NCI-H2107 (cell line): ENCODE data around the gene ZNF595.
"Not testable (repeated sequence)": the region's sequence is repeated elsewhere in the genome, so short reads cannot be mapped to it uniquely, and the experiment has no call there.

Experiments
- DNase-seq: peaks from one replicate; lab custom pipeline; 2025; lab: John Stamatoyannopoulos, UW

ZNF595 gene

DNA sequence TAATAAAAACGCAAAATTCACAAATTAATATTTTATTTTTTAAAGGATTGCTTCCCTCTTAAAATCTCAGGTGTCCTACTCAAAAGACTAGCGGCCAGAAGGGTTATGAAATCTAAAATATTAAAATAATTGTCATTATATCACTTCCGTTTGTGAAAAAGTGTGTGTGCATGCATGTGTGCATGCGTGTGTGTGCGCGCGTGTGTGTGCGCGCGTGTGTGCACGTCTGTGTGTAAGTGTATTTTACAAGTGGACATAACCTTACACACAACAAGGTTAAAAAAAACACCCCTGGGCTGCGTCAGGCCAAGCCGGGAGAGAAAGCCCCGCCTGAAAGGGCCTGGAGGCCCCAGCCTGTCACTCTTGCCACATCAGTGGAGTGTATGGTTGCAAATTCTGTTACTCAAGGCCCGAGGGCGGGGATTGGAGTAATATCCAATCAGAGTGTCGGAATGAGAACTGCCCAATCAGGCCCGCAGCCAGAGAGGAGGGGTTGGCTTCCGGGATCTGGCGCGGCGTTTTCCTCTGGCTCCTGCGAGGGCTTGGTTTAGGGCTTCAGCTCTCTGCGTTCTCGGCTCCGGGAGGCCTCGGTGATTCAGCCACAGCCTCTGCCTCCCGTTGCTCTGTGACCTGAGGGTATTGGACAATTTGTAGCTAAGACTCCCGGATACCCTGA, at the start of gene ZNF595:
Gene ZNF595 (plus strand): TSS at position 518 of the 676 bp plus-strand sequence. CDS start 168 bp downstream, outside the sequence.
- not testable (repeated sequence) for DNase-seq

DNA sequence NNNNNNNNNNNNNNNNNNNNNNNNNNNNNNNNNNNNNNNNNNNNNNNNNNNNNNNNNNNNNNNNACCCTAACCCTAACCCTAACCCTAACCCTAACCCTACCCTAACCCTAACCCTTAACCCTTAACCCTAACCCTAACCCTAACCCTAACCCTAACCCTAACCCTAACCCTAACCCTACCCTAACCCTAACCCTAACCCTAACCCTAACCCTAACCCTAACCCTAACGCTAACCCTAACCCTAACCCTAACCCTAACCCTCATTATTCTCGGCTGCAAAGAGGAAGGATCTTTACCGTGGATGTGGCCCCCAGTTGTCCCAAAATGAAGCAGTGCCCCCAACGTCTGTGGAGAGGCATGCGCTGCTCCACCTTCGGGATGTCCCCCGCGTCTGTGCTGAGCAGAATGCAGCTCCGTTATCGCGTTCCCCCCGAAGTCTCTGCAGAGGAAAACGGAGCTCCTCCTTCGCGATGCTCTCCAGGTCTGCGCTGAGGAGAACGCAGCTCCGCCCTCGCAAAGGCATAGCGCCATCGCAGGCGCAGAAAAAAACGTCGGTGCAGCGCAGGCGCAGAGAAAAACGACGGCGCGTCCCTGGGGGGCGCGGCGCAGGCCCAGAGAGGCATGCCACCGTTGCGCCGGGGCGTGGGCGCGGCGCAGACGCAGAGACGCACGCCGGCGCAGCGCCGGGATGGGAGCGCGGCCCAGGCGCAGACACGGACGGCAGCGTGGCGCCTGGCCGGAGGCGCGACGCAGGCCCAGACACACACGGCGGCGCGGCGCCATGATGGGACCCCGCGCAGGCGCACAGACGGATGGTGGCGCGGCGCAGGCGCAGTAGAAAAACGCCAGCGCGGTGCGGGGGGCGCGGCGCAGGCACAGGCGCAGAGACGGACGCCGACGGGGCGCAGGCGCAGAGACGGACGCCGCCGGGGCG, 42.9 kb upstream of the ZNF595 start:
- DNase-seq: not testable (repeated sequence)

DNA sequence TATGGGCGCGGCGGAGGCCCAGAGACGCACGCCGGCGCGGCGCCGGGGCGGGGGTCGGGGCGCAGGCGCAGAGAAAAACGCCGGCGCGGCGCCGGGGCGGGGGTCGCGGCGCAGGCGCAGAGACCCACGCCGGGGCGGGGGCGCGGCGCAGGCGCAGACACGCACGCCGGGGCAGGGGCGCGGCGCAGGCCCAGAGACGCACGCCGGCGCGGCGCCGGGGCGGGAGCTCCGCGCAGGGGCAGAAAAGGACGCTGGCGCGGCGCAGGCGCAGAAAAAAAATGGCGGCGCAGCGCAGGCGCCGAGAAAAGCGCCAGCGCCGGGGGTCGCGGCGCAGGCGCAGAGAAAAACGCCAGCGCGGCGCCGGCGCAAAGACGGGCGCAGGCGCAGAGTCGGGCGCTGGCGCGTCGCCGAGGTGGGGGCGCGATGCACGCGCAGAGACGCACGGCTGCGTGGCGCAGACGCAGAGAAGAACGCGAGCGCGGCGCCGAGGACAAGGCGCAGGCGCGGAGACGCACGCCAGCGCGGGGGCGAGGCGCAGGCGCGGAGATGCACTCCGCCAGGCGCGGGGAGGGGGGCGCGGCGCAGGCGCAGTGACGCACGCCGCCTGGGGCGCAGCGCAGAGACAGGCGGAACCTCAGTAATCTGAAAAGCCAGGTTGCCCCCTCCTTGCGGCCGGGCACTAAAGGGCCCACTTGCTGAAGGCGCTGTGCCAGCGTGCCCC, 41.9 kb upstream of the ZNF595 start:
- not testable (repeated sequence) for DNase-seq

DNA sequence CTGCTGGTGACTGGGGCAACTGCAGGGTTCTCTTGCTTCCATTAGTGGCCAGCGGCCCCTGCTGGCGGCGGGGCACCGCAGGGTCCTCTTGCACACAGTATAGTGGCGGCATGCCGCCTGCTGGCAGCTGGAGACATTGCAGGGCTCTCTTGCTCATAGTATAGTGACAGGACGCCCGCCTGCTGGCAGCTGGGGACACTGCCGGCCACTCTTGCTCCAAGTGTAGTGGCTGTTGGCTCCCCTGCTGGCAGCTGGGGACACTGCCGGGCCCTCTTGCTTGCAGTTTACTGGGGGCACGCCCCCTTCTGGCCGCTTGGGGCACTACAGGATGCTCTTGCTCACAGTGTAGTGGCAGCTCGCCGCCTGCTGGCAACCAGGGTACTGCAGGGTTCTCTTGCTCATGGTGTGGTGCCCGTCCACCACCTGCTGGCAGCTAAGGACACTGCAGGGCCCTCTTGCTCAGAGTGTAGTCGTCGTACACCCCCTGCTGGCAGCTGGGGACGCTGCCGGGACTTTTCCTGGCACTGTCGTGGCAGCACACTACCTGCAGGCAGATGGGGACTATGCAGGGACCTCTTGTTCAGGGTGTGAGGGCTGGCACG, 41.2 kb upstream of the ZNF595 start:
- not testable (repeated sequence) for DNase-seq

DNA sequence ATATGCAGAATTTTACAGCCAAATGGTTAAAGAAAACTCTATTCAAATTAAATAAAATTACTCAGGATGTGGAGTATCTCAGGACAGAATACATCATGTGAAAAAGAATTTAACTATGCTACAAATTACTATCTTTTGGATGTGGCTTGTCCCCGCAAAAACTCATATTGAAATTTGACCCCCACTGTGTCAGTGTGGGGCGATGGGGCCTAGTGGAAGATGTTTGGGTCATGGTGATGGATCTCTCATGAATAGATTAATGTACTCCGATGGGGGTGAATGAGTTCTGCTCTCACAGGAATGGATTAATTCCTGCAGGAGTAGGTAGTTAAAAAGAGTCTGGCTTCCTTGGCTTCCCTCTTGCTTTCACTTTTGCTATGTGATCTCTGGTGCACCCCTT, 35.0 kb upstream of the ZNF595 start:
- DNase-seq: not testable (repeated sequence)

DNA sequence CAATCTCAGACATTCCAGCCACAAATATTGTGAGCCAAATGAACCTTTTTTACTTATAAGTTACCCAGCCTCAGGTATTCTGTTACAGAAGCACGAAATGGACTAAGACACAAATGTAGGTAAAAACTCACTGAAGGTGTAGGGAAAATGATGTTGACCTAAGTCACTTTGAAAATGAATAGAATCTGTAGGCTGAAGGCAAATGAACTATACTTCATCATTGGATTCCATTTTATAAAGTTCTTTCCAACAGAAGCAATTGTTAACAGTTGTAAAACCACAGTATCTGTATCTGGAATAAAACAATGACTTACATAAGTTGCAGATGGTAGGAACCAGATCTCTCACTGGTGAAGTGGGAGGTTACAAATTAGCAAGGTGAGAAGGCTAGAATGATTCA, 34.5 kb upstream of the ZNF595 start:
- not testable (repeated sequence) for DNase-seq

DNA sequence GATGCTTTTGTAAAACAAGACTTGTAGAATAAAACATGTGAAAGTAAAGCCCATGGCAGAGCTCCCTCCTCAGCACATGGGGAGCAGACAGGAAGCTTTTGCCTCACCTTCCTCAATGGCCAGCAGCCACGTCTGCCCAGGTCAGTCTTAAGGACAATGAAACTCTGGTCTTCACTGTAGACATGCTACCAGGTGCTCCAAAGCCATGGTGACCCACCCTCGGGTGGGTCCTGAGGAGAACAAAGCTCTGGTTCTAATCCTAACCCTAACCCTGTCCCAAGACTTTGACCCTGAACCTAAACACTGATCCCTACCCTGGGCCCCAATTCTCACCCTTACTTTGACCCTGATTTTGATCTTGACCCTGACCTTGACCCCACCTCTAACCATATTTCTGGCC, 30.2 kb upstream of the ZNF595 start:
- not testable (repeated sequence) for DNase-seq

DNA sequence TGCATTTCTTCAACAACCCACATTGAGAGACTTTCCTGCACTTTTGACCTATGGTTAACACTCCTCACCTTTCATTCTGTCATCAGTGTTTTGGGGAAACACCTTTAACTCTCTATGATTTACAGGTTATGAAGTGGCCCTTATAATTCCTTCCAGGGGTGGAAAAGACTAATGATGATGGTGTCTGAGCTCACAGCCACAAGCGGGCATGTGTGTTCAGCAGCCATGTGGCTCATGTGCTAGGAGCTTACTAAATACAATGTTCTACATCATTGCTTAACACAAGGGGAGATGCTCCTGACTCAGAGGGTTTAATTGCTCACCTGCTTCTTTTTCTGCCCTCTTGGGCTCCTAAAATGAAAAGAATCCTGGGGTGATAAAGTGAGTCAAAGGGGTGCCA, 28.8 kb upstream of the ZNF595 start:
- DNase-seq: not testable (repeated sequence)

DNA sequence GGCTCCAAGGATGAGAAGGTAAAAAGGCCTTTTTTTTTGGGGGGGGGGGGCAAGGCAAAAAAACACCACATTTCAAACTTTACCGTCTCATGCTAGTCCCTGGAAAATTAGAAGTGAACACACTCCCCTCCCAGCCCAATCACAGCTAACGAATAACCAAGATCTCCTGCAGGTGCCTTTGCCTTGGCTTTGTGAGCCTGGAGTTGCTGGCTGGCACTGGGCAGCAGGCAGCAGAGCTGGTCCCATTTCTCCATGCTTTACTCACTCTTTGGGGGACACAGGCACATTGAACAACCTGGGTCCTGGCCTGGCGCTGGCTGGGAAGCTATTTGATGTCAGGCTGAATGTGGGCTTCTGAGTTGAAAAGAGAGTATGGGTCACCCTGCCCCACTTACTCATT, 25.6 kb upstream of the ZNF595 start:
- DNase-seq: not testable (repeated sequence)

DNA sequence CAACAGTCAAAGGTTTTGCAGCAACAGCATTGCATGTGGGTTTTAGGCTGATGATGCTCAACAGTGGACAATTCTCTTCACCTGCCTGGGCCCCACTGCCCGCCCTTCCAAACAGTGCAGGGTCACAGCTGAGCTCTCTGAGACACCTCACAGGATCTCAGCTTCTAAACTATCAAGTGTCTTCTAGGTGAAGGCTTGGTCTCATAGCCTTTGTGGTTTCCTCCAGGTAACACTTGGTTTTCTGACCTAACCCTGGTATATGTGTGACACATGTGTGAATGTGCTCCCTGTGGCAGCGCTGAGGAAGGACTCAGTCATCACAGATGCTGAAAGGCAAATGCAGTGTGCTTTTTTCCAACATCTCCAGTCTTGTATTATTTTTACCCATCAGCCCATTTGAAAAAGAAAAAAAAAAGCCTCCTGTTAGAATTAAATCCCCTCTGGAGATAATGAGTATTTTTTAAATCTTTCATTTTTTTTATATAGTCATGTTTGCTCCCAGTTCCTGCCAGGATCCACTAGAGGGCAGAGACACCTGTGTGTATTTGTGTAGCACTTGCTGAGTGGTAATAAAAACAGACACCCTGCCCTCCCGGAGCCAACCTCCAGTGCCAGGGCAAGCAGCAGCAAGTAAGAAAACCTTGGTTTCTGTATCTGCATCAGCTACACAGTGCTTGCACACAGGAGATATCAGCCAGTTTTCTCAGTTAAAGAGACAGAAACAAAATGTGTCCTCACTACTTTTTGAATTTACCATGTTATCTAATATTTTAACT, 24.2 kb upstream of the ZNF595 start:
- DNase-seq: not testable (repeated sequence)

DNA sequence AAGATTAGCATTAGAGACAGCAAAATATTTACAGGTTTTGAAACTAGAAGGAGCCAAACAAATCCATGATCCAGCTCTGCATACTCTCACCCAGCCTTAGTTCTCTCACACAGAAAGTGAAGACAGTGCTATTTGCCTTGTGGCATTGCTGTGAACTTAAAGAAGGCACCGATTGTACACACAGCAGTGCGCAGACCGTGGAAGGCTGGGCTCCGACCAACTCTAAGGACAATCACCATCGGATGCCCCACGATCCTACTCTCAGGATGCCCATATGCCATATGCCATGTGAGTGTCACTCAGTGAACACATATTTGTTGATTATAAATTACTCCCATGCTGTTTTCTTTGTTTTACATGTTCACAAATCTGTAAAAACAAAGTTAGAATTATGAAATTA, 19.8 kb upstream of the ZNF595 start:
- DNase-seq: not testable (repeated sequence)

DNA sequence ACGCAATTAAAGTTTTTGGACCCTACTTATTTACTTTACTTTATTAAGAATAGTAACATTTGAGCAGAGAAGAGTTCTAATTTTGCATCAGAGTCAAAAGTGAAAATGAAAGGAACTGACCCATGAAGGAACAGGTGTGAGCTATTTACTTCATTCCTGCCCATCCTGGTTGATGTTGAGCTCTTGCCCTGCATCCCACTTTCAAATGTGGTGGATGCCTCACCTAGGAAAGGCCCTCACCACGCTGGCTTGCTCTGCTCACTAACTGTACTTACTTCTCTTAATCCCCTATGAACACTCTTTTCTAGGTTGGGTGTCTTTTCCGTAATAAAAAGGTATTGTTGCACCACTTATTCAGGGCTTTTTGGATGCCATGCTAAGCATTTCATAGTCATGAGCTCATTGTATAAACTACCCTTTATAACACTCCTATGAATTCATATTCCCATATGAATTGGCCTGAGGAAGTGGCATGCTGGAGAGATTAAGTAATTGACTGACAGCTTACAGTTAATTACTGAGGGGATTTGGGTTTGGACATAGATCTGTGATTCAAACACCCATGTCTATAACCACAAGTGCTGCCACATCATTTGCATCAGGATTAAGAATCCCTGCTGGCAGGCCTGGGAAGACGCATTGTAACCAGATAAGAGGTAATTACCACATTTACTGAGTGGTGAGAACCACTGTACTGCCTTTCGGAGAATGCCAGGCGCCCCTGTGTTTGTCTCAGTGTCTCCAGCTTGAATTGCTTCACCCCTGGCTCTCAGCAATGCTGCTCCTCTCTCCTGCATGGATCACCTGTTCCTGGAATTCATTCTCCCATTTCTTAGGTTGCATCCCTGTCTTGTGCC, 16.3 kb upstream of the ZNF595 start:
- not testable (repeated sequence) for DNase-seq

DNA sequence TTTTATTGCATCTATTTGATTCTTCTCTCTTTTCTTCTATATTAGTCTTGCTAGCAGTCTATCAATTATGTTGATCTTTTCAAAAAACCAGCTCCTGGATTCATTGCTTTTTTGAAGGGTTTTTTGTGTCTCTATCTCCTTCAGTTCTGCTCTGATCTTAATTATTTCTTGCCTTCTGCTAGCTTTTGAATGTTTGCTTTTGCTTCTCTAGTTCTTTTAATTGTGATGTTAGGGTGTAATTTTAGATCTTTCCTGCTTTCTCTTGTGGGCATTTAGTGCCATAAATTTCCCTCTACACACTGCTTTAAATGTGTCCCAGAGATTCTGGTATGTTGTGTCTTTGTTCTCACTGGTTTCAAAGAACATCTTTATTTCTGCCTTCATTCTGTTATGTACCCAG, 14.9 kb upstream of the ZNF595 start:
- not testable (repeated sequence) for DNase-seq

DNA sequence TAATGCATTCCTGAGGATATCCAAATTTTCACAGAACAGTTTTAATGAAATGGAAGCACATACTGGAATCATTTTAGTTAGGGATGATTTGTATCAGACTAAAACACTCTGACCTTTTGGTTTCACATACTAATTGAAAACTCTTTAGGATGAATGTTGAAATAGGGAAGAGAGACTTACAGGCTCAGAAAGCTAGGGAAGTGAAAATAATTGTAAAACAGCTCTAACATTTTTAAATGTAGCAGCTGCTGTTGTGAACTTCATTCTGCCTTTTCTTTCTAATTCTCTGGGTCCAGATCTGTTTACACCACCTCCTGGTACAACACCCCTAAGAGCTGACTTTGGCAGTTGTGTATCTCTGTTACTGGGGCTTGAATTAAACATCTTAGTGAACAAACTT, 9.7 kb upstream of the ZNF595 start:
- not testable (repeated sequence) for DNase-seq

DNA sequence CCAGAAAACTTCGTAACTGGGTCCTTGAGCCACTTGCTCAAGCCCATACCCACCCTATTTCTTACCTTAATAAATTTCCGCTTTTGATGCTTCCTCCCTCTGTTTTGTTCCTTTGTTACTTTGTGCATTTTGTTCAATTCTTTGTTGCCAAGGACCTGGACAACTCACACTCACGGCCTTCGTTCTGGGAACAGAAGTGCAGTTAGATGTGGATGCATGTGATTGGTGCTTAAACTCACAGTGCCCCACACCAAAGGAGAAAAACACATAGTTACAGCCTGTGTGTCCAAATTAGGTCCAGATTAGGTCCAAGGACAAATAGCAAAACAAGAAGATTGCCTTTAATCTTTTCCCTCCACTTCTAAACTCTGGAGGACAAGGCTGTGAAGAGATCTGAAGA, 1.9 kb upstream of the ZNF595 start:
- not testable (repeated sequence) for DNase-seq

DNA sequence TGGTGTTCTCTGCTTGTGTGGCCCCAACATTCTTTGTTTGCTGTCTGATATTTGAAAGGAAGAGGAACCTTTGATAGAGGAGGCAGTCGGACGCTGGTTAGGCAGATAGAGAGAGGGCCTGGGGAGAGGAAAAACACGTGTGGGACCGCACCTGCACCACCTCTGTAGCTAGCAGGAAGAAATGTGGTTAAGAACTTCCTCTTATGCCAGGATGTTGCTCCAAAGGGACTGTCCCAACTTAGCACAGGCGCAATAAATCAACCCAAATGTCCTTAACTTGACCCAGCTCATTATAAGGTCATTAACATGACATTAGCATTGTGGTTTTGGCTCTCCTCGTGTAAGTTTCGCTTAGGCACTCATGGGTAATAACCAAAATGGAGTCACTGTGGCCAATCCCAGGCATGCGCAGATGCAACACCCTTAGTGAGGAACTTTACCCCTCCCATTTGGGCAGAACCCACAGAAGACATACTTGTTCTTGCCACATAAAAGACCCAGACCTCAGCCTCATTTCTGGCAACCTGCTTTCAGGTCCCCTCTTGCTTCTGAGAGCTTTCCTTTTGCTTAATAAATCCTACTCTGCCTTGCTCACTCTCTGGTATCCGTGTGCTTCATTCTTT, 1.4 kb upstream of the ZNF595 start:
- DNase-seq: not testable (repeated sequence)

DNA sequence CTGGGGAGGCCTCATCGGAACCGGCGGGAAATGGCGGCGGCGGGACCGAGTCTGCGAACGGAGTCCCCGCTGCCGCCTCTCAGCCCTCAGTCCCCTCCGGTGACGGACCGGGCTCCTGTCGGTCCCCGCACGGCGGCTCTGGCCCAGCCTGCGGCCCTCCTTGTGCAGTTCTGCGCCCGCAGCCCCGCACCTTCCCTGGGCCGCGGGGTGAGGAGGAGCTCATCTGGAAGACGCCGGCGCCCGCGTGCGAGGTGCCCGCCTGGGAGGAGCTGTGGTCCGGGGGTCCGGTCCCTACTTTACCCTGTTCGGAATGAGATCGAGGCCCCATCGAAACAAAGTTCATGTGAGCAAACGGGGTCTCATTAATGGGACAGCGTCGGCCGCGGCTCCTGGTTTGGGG, 400 bp downstream of the ZNF595 start:
- not testable (repeated sequence) for DNase-seq

DNA sequence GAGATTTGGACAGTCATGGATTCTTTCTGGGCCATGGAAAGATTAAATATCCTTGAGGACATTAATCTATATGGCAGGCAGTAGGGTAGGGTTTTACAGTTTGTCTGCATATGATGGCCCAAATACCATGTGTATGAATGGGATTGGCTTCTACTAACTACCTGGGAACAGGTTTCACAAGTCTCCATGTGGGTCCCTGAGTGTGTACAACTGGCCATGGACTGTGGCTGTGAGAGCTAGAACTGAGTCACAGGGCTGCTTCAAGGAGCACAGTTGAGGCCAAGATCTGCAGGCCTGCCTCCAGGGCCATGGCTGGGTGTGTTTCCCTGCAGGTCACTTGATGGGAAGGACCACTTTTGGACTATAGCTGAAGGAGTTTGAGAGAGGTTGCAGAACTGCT, 11.6 kb downstream of the ZNF595 start:
- not testable (repeated sequence) for DNase-seq

DNA sequence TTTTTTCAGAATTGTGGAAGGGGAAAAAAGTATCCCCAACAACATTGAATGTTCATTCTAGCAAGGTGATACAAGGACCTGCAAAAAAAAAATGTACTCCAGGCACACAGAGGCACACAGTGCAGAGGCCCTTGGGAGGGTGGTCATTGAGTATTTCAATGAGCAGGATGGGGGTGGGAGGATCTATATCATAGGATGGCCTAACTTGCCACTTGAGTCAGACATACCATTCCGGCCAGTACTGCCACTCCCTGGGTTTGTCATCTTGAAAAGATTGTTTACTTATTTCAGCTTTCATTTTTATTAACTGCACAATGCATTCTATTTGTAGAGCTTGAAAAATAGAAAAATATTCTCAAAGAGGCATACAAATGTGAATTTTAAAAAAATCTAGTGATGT, 18.7 kb downstream of the ZNF595 start:
- DNase-seq: no peak

DNA sequence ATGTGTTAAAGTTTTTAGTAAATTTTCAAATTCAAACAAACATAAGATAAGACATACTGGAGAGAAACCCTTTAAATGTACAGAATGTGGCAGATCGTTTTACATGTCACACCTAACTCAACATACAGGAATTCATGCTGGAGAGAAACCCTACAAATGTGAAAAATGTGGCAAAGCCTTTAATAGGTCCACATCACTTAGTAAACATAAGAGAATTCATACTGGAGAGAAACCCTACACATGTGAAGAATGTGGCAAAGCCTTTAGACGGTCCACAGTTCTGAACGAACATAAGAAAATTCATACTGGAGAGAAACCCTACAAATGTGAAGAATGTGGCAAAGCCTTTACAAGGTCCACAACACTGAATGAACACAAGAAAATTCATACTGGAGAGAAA, 32.8 kb downstream of the ZNF595 start:
- DNase-seq: no peak
